ENCODE results near the gene PIEZO2.

The PIEZO2 gene

DNA sequence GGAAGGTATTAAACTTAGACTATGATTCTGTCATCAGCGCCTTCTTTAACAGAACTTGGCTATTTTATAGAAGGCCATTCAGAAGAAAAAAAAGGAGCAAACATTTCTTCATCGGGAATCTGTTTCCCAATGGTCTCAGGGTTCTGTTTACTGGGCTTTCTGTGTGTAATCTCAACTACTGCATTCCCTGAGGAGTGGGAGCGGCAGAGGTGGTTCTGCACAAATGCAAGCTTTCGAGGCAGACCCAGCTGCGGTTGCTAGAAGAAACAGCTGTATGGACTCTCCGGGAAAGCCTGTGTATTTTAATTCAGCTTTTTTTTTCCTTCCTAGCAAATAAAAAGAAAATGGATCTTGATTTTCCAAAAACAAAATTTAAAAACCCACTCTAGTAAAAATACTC is 372.9 kb downstream of the PIEZO2 start:
- no peak for TF ChIP-seq ZFX (IDR thresholded peaks at IDR 0.05; ENCODE audit: borderline replicate concordance)
- TF ChIP-seq, protein P1, sequence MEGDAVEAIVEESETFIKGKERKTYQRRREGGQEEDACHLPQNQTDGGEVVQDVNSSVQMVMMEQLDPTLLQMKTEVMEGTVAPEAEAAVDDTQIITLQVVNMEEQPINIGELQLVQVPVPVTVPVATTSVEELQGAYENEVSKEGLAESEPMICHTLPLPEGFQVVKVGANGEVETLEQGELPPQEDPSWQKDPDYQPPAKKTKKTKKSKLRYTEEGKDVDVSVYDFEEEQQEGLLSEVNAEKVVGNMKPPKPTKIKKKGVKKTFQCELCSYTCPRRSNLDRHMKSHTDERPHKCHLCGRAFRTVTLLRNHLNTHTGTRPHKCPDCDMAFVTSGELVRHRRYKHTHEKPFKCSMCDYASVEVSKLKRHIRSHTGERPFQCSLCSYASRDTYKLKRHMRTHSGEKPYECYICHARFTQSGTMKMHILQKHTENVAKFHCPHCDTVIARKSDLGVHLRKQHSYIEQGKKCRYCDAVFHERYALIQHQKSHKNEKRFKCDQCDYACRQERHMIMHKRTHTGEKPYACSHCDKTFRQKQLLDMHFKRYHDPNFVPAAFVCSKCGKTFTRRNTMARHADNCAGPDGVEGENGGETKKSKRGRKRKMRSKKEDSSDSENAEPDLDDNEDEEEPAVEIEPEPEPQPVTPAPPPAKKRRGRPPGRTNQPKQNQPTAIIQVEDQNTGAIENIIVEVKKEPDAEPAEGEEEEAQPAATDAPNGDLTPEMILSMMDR (IDR thresholded peaks at IDR 0.05), result no peak
- H3K27ac ChIP-seq, result no peak overlapping the region

DNA sequence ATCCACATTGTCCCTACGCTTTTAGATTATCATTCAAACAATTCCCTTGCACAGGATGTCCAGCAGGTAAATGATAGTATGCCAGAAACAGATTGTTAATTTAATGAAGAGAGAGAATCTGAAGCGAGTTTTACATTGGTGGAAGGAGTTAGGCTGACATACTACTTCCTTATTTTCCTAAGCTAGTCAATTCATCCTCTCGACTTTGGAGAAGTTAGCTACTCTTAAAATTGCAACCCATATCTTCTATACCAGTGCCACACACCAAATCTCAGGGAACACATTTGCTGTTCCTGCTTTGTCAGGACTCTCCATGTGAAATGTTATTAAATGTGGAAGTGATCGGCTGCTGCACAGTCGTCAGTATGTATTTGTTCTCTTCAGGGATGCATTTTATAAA is 374.3 kb downstream of the PIEZO2 start:
- TF ChIP-seq ZFX (IDR thresholded peaks at IDR 0.05; ENCODE audit: borderline replicate concordance), result no peak
- no peak overlapping the region for H3K27ac ChIP-seq

DNA sequence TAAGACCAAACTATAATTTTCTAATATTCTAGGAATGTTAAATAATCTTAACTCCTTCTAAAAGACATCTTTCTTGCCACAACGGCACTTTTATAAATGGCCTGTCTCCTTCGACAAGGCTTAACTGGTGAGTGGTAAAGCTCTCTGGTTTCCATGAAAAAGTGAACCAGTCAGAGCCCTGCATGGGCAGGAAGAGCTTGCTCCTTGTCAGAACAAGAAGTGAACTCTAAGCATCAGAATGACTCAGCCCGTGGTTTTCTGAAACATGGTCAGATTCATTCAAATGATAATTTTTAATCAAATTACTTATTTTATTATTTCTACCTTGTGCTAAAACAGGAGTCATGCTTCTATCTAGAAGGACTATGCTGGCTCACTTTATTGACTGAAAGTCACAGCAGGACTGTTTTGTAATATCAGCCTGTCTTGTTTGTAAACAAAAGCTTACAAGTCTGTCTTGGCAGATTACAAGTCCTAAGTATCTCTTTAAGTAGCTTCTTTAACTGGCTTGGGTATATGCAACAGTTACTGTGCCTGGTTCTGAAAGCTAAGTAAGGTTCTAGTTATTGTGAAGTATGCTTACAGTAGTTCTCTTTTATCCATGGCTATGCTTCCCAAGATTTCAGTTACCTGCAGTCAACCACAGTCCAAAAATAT is 378.2 kb downstream of the PIEZO2 start:
- TF ChIP-seq, protein P1 (IDR thresholded peaks at IDR 0.05), result no peak
- no peak for TF ChIP-seq ZFX (IDR thresholded peaks at IDR 0.05; ENCODE audit: borderline replicate concordance)
- H3K27ac ChIP-seq, result no peak overlapping the region

DNA sequence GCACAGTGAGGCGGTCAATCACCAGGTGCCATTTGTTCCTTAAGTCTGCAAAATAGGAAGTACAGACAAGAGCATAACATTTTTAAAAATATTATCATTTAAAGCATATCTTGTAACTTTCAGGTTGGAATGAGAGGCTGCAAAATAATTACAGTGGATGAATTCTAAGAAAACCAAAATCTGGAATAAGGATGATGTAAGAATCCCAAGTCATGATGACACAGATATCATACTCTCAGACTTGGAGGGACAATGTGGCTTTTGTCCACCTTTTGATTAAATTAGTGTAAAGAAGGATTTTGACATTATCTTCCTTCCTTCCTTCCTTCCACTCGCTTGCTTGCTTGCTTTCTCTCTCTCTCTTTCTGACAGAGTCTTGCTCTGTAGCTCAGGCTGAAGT is 379.1 kb downstream of the PIEZO2 start:
- no peak overlapping the region for H3K27ac ChIP-seq
- TF ChIP-seq, protein P1 (IDR thresholded peaks at IDR 0.05), result no peak
- TF ChIP-seq ZFX (IDR thresholded peaks at IDR 0.05; ENCODE audit: borderline replicate concordance), result no peak

DNA sequence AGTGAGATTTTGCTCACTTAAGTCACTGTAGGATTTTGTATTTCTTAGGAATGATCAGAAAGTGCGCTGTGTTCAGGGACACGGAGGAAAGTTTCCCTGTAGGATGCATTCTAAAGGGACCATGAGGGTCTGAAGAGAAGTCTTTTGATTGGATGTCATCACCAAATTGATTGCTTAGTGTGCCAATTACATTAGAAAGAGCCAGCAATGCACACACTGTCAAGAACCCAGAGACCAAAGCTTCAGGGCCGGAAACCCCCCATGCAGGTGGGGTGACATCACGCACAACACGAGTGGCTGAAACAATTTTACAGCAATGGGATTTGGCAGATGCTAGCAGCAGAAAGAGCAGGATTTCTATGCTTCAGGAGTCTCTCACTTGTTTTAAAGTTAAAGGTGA is 381.1 kb downstream of the PIEZO2 start:
- TF ChIP-seq ZFX (IDR thresholded peaks at IDR 0.05; ENCODE audit: borderline replicate concordance), result no peak
- TF ChIP-seq, protein P1 (IDR thresholded peaks at IDR 0.05), result no peak
- H3K27ac ChIP-seq, result no peak overlapping the region

DNA sequence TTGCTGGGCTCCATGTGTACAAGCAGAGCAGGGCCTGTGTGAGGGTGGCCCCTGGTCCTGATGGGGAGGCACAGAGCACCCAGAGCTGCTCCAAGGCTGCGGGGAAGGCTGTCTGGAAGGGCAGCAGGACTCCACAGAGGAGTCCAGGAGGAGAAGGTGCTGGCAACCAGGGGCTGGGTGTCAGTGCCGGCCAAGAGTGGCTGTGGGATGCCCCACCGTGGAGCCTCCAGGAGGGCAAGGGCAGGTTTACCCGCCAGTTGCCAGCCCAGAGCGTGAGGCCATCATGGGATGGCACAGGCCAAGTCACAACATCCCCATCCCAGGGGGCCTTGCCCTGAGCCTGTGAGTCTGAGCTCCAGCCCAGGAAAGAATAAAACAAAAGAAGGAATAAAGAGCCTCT is 381.7 kb downstream of the PIEZO2 start:
- no peak overlapping the region for H3K27ac ChIP-seq
- TF ChIP-seq, protein P1 (IDR thresholded peaks at IDR 0.05), result no peak
- TF ChIP-seq ZFX (IDR thresholded peaks at IDR 0.05; ENCODE audit: borderline replicate concordance), result no peak

DNA sequence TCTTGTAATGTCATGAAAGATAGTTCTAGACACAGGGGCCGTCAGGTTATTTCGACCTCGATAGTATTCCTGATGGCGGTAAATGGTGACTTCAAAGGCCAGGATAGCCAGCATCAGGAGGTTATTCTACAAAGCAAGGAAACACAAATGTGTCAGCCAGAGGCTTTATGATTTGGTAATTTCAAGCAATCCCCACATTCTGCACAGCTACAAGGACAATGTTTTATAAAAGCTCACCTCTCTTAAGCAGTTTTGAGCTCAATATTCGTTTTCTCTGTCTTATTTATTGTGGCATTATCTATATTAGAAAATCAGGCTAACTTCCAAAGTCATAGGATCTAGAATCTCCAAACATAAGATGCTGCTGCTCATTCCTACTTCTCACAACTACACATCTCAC is 388.4 kb downstream of the PIEZO2 start:
- TF ChIP-seq ZFX (IDR thresholded peaks at IDR 0.05; ENCODE audit: borderline replicate concordance), result no peak
- TF ChIP-seq, protein P1 (IDR thresholded peaks at IDR 0.05), result no peak
- H3K27ac ChIP-seq, result no peak overlapping the region

DNA sequence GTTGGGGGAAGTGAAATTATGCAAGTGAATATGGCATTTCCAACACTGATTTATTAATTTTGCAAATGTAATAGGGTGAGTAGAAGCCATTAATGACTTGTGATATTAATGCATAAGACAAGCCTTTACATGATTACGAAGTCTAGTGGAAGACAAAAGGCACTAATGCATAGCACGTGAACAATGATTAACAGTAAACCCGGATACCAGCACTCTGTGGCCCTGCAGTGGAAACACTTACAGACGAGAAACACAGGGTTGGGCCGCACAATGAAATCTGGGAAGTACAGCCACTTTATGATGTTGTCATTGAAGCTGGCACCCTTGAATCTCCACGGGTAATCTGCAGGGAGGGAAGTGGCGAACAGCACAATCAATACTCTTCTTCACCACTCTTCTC is 390.1 kb downstream of the PIEZO2 start:
- H3K27ac ChIP-seq, result no peak overlapping the region
- TF ChIP-seq ZFX (IDR thresholded peaks at IDR 0.05; ENCODE audit: borderline replicate concordance), result no peak
- TF ChIP-seq, protein P1 (IDR thresholded peaks at IDR 0.05), result no peak
